Liver (tissue), 9 donors: ENCODE results near the gene XIAP. TPM values are rescaled to one million over a fixed set of nuclear protein-coding genes. Genes with fewer than 3 reads are reported as not detected.

Experiments used
- DNase-seq: peaks from one replicate; pipeline ENCODE4 v3.0.0-alpha.2; 2017; ENCODE audit warnings: low spot score
- H3K27ac ChIP-seq, 2 donors: one replicate each; pipeline ENCODE4 v1.7.0; 2013; ENCODE audit warnings: inconsistent platforms in 2 of 2, low read length in 2 of 2, control low read depth in 1 of 2, low read depth in 1 of 2, mild to moderate bottlenecking in 1 of 2
- H3K27me3 ChIP-seq, 4 donors: one replicate each; pipeline versions ENCODE4 v1.6.1 to v1.7.0; 2013; ENCODE audit warnings: low read length in 3 of 4, inconsistent platforms in 1 of 4, mild to moderate bottlenecking in 1 of 4, moderate library complexity in 1 of 4; ENCODE audit not compliant: control insufficient read depth in 4 of 4, insufficient read depth in 4 of 4
- H3K36me3 ChIP-seq, 4 donors: one replicate each; pipeline versions ENCODE4 v1.6.1 to v1.7.0; 2013; ENCODE audit warnings: low read length in 3 of 4, mild to moderate bottlenecking in 3 of 4, low read depth in 1 of 4, moderate library complexity in 1 of 4; ENCODE audit not compliant: control insufficient read depth in 4 of 4, insufficient read depth in 3 of 4
- H3K4me1 ChIP-seq, 4 donors: one replicate each; pipeline versions ENCODE4 v1.6.1 to v1.7.0; 2013; ENCODE audit warnings: low read length in 3 of 4, mild to moderate bottlenecking in 3 of 4, moderate library complexity in 1 of 4; ENCODE audit not compliant: control insufficient read depth in 4 of 4, insufficient read depth in 4 of 4
- H3K4me3 ChIP-seq, 3 donors: one replicate each; pipeline versions ENCODE4 v1.6.1 to v1.7.0; 2013; ENCODE audit warnings: low read length in 3 of 3, control low read depth in 1 of 3, low read depth in 1 of 3, mild to moderate bottlenecking in 1 of 3
- H3K9ac ChIP-seq, 2 donors: one replicate each; pipeline ENCODE4 v1.7.0; 2013; ENCODE audit warnings: low read length in 2 of 2, mild to moderate bottlenecking in 2 of 2, moderate library complexity in 2 of 2, control low read depth in 1 of 2, low read depth in 1 of 2
- H3K9me3 ChIP-seq, 4 donors: one replicate each; pipeline versions ENCODE4 v1.6.1 to v1.7.0; 2013; ENCODE audit warnings: low read length in 3 of 4; ENCODE audit not compliant: control insufficient read depth in 4 of 4
- EGR1 ChIP-seq, 2 donors: IDR thresholded peaks; 2 replicates each; pipeline ENCODE4 v1.6.1; 2016 to 2018; ENCODE audit warnings: antibody characterized with exemption in 2 of 2, low read depth in 2 of 2
- FOXA1 ChIP-seq: IDR thresholded peaks from 2 replicates; pipeline ENCODE4 v1.6.1; 2016; ENCODE audit warnings: antibody characterized with exemption
- FOXA2 ChIP-seq: IDR thresholded peaks from 2 replicates; pipeline ENCODE4 v1.6.1; 2016; ENCODE audit warnings: antibody characterized with exemption
- GABPA ChIP-seq, 2 donors: IDR thresholded peaks in 1 of 2; conservative IDR thresholded peaks in 1 of 2; 2 replicates each; pipeline ENCODE4 v1.6.1; 2016; ENCODE audit warnings: antibody characterized with exemption in 2 of 2, mild to moderate bottlenecking in 1 of 2, moderate library complexity in 1 of 2
- HNF4G ChIP-seq: IDR thresholded peaks from 2 replicates; pipeline ENCODE4 v1.6.1; 2016; ENCODE audit warnings: antibody characterized with exemption
- JUND ChIP-seq, 2 donors: IDR thresholded peaks; 2 replicates each; pipeline ENCODE4 v1.6.1; 2016; ENCODE audit warnings: antibody characterized with exemption in 2 of 2
- NR2F2 ChIP-seq: IDR thresholded peaks from 2 replicates; pipeline ENCODE4 v1.6.1; 2016; ENCODE audit warnings: antibody characterized with exemption
- RAD21 ChIP-seq, 2 donors: IDR thresholded peaks; 2 replicates each; pipeline ENCODE4 v1.6.1; 2016; ENCODE audit warnings: antibody characterized with exemption in 2 of 2, mild to moderate bottlenecking in 2 of 2
- RXRA ChIP-seq, 2 donors: IDR thresholded peaks; 2 replicates each; pipeline ENCODE4 v1.6.1; 2017 to 2018; ENCODE audit warnings: antibody characterized with exemption in 2 of 2, mild to moderate bottlenecking in 1 of 2
- SP1 ChIP-seq: IDR thresholded peaks from 2 replicates; pipeline ENCODE4 v1.6.1; 2018; ENCODE audit warnings: antibody characterized with exemption, mild to moderate bottlenecking
- TAF1 ChIP-seq: conservative IDR thresholded peaks from 2 replicates; pipeline ENCODE4 v1.6.1; 2016; ENCODE audit warnings: antibody characterized with exemption, mild to moderate bottlenecking
- YY1 ChIP-seq: IDR thresholded peaks from 2 replicates; pipeline ENCODE4 v1.6.1; 2016; ENCODE audit warnings: antibody characterized with exemption, mild to moderate bottlenecking
- WGBS: extraction: QIAGEN DNeasy Blood & Tissue Kit; methylation state at CpG from one replicate; pipeline ENCODE4 v1.1.7; 2013; 5-methylcytosine and 5-hydroxymethylcytosine counted together
- polyA plus RNA-seq, 2 donors: library from polyadenylated mRNA; stranded (reverse) in 1 of 2; unstranded in 1 of 2; fragments of 200-250 nt in 1 of 2; fragments of >200 nt in 1 of 2; fragmentation: Nextera tagmentation in 1 of 2; extraction: Ambion mirVana in 1 of 2; gene quantifications; one replicate each; pipeline versions ENCODE4 v1.2.1 to v1.2.3, GENCODE V29; 2013 to 2015
- total RNA-seq, 2 donors: library from RNA; depleted of rRNA; stranded (reverse); fragments of >200 nt; gene quantifications; one replicate each; pipeline ENCODE4 v1.2.3, GENCODE V29; 2014
- TF ChIP-seq, protein P1 (sequence below): fragments of 150-350 bp; IDR thresholded peaks from 2 replicates; pipeline ENCODE4 v1.5.1; 2017; ENCODE audit warnings: improper control_type of control experiment, low read depth, low read length; ENCODE audit not compliant: missing input control
- TF ChIP-seq, protein P2 (sequence below): IDR thresholded peaks from 2 replicates; pipeline ENCODE4 v1.6.1; 2016; ENCODE audit warnings: antibody characterized with exemption
- TF ChIP-seq, protein P3 (sequence below): IDR thresholded peaks from 2 replicates; pipeline ENCODE4 v1.6.1; 2016; ENCODE audit warnings: antibody characterized with exemption, mild to moderate bottlenecking
- TF ChIP-seq, protein P4 (sequence below): IDR thresholded peaks from 2 replicates; pipeline ENCODE4 v1.6.1; 2016; ENCODE audit warnings: antibody characterized with exemption
- donor health status: healthy.
- donor health status: healthy.
- donor health status: healthy.
- donor health status: healthy.
- donor health status: healthy.

XIAP gene
- total and polyA plus RNA-seq, 4 donors, result 7.8 to 22.8 (median 15.6) TPM

DNA sequence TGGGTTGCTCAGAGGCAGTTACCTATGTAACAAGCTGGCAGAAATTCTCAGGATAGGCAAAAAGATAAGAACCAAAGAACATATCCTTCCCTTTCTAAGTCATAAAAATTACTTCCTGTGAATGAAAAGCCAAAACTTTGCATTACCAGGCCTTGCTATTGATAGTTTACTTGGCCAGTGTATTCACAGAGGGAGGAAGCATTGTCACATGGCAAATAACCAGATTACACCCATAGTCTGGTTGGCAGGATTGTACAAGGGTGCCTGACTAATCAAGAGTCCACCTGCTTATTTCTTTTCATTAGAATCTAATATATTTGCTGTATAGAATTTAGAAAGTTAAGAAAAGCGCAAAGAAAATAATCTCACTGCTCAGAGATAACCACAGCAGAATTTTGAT lies 14.1 kb downstream of the XIAP start:
- DNase-seq, result no peak
- H3K27me3 ChIP-seq, result no peaks in the 10 kb centered on the region
- TF ChIP-seq, protein P1, sequence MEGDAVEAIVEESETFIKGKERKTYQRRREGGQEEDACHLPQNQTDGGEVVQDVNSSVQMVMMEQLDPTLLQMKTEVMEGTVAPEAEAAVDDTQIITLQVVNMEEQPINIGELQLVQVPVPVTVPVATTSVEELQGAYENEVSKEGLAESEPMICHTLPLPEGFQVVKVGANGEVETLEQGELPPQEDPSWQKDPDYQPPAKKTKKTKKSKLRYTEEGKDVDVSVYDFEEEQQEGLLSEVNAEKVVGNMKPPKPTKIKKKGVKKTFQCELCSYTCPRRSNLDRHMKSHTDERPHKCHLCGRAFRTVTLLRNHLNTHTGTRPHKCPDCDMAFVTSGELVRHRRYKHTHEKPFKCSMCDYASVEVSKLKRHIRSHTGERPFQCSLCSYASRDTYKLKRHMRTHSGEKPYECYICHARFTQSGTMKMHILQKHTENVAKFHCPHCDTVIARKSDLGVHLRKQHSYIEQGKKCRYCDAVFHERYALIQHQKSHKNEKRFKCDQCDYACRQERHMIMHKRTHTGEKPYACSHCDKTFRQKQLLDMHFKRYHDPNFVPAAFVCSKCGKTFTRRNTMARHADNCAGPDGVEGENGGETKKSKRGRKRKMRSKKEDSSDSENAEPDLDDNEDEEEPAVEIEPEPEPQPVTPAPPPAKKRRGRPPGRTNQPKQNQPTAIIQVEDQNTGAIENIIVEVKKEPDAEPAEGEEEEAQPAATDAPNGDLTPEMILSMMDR, result no peak
- TF ChIP-seq FOXA1, result no peak
- no peak for TF ChIP-seq JUND (IDR thresholded peaks at IDR 0.05)
- TF ChIP-seq TAF1, result no peak
- no peak for TF ChIP-seq EGR1 (IDR thresholded peaks at IDR 0.05; ENCODE audit: low read depth in 2 of 2)
- no peak for TF ChIP-seq GABPA (IDR thresholded peaks at IDR 0.05 in 1 of 2, conservative IDR thresholded peaks at IDR 0.05 in 1 of 2)
- TF ChIP-seq RAD21 (IDR thresholded peaks at IDR 0.05), result no peak
- TF ChIP-seq, protein P2, sequence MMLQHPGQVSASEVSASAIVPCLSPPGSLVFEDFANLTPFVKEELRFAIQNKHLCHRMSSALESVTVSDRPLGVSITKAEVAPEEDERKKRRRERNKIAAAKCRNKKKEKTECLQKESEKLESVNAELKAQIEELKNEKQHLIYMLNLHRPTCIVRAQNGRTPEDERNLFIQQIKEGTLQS, result no peak
- no peak for TF ChIP-seq YY1
- TF ChIP-seq FOXA2, result no peak
- TF ChIP-seq HNF4G, result no peak
- no peak for TF ChIP-seq NR2F2
- TF ChIP-seq, protein P3, sequence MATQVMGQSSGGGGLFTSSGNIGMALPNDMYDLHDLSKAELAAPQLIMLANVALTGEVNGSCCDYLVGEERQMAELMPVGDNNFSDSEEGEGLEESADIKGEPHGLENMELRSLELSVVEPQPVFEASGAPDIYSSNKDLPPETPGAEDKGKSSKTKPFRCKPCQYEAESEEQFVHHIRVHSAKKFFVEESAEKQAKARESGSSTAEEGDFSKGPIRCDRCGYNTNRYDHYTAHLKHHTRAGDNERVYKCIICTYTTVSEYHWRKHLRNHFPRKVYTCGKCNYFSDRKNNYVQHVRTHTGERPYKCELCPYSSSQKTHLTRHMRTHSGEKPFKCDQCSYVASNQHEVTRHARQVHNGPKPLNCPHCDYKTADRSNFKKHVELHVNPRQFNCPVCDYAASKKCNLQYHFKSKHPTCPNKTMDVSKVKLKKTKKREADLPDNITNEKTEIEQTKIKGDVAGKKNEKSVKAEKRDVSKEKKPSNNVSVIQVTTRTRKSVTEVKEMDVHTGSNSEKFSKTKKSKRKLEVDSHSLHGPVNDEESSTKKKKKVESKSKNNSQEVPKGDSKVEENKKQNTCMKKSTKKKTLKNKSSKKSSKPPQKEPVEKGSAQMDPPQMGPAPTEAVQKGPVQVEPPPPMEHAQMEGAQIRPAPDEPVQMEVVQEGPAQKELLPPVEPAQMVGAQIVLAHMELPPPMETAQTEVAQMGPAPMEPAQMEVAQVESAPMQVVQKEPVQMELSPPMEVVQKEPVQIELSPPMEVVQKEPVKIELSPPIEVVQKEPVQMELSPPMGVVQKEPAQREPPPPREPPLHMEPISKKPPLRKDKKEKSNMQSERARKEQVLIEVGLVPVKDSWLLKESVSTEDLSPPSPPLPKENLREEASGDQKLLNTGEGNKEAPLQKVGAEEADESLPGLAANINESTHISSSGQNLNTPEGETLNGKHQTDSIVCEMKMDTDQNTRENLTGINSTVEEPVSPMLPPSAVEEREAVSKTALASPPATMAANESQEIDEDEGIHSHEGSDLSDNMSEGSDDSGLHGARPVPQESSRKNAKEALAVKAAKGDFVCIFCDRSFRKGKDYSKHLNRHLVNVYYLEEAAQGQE, result no peak
- no peak overlapping the region for H3K27ac ChIP-seq
- WGBS, result 93% methylated on average over 1 of the region's 1 CpG
- no peak overlapping the region for H3K4me3 ChIP-seq
- peaks cover 0 to 4% (median 2%) of the 10 kb centered on the region in 4 donors for H3K4me1 ChIP-seq
- no peak overlapping the region for H3K9ac ChIP-seq
- no peaks in the 10 kb centered on the region for H3K36me3 ChIP-seq
- no peaks in the 10 kb centered on the region for H3K9me3 ChIP-seq

DNA sequence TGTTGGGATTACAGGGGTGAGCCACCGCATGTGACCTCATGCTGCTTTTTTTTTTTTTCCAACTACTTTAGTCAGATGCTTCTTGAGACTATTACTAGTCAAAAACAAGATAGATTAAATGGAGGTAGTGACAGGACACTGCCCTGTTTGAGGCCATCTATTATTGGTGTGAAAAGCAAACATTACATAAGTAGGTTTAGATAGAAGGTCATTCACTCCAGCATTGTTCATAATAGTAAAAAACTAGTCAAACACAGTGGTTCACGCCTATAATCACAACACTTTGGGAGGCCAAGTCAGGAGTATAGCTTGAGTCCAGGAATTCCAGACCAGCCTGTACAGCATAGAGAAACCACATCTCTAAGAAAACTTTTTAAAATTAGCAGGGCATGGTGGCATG lies 16.3 kb downstream of the XIAP start:
- H3K4me1 ChIP-seq, result peaks cover 0 to 5% (median 3%) of the 10 kb centered on the region in 4 donors
- TF ChIP-seq RXRA (IDR thresholded peaks at IDR 0.05), result peak in 1 of 2 donors; percentile 21
- TF ChIP-seq TAF1, result no peak

DNA sequence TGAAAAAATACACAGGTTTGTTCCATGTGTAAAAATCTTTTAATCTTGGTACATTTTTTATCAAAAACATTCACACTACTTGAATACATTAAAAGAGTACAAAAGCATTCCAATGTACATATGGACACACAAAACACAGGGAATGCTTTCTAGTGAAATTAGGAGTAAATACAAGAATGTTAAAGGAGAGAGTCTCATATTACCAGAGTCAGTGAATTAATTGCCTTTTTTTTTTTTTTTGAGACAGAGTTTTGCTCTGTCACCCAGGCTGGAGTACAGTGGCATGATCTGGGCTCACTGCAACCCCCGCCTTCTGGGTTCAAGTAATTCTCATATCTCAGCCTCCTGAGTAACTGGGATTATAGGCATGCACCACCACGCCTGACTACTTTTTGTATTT lies 17.0 kb downstream of the XIAP start:
- 98% methylated on average over 2 of the region's 2 CpGs for WGBS
- DNase-seq, result no peak
- no peak overlapping the region for H3K27ac ChIP-seq
- H3K27me3 ChIP-seq, result no peaks in the 10 kb centered on the region
- no peaks in the 10 kb centered on the region for H3K36me3 ChIP-seq
- peaks cover 0 to 5% (median 4%) of the 10 kb centered on the region in 4 donors for H3K4me1 ChIP-seq
- H3K4me3 ChIP-seq, result no peak overlapping the region
- TF ChIP-seq JUND (IDR thresholded peaks at IDR 0.05) (no peak), RXRA (IDR thresholded peaks at IDR 0.05) (no peak), SP1 (no peak), FOXA1 (no peak), GABPA (IDR thresholded peaks at IDR 0.05 in 1 of 2, conservative IDR thresholded peaks at IDR 0.05 in 1 of 2) (no peak), EGR1 (IDR thresholded peaks at IDR 0.05; ENCODE audit: low read depth in 2 of 2) (no peak), YY1 (no peak), NR2F2 (no peak)
- TF ChIP-seq, protein P2, result no peak
- TF ChIP-seq, protein P3, result no peak
- TF ChIP-seq, protein P4, sequence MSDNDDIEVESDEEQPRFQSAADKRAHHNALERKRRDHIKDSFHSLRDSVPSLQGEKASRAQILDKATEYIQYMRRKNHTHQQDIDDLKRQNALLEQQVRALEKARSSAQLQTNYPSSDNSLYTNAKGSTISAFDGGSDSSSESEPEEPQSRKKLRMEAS, result no peak
- H3K9me3 ChIP-seq, result no peaks in the 10 kb centered on the region
- no peak overlapping the region for H3K9ac ChIP-seq

More for the DNA sequence above, 16.3 kb downstream of the XIAP start:
- WGBS, result 78% methylated on average over 2 of the region's 2 CpGs
- no peaks in the 10 kb centered on the region for H3K36me3 ChIP-seq
- H3K27ac ChIP-seq, result no peak overlapping the region
- no peaks in the 10 kb centered on the region for H3K9me3 ChIP-seq
- H3K27me3 ChIP-seq, result no peaks in the 10 kb centered on the region
- H3K4me3 ChIP-seq, result no peak overlapping the region
- H3K9ac ChIP-seq, result no peak overlapping the region
- DNase-seq, result no peak
